HG02610 (cell line): ENCODE measurements around the gene LRMDA.

Source experiments
- ATAC-seq: cut with Tn5 transposase; IDR thresholded peaks from one replicate; pipeline ENCODE4 v1.9.1; 2021; ENCODE audit warnings: mild to moderate bottlenecking, moderate library complexity; ENCODE audit not compliant: unreplicated experiment

Gene LRMDA

DNA sequence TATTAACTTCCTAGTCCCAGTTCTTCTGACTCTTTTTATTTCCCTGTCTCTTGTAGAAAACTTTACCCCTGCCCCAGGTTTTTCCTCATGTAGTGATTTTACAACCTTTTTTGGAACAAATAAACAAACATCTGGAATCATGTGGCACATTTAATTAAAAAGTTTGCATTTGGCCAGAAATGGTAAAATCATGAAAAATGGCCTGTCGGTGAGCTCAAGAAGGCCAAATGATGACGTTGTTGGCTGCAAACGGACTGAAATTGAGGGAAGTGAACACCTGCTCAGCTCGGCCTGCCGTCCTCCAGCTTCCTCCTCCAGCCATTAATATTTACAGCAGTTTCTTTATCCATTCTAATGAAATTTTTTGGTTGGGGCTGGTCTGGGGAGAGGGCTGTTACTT, 902.8 kb downstream of the LRMDA start:
- ATAC-seq = no peak

DNA sequence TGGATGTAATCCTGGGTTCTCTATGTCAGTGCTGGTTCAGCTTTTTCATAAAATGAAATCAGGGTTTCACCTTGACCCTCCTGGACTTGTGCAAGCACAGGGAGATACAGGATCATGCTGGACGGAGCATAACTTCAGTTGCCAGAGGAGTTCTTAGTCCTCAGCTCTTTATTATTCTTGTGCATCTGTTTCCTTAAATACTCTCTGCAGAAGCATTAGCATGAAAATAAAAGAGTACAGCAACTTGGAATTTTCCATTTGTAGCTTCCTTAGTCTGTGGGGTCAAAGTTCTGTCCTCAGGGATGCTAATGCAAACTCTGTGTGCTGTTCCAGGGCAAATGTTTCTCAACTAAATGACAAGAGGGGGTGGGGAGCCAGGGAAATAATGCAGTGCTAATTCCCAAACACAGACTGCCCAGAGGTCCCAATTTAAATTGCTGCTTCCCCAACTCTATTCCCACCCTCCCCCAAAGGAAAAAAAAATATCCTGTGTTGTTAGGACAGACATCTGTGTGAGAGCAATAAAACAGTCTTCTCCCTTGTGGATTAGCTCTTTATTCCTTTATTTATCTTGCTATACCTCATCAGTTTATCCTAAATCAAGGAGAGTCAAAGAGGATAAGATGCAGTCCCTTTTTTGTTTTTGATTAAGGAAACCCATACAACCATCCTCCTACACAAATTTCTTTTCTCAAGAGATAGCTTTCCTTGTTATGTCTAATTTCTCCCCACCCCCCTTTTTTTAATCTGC, 905.0 kb downstream of the LRMDA start:
- ATAC-seq = no peak

GRCh38 chr10:76337641-76338040, 906.2 kb downstream of the LRMDA start:
- ATAC-seq = no peak

GRCh38 chr10:76338187-76338586, 906.8 kb downstream of the LRMDA start:
- ATAC-seq = no peak

DNA sequence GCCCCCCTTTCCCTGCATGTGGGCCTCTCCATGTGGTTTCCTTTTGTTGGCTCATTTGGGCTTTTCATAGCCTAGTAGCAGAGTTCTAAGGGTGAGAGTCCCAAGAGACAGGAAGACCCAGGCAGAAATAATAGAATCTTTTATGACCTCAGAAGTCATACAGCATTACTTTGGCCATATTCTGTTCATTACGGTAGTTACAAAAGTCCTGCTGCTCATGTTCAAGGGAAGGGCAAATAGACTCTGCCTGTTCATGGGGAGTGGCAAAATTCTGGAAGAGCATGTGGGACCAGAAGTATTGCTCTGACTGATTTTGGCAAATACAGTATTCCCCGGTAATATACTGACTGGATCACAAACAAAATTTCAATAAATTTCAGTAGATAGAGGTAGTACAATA, 910.3 kb downstream of the LRMDA start:
- no peak for ATAC-seq

DNA sequence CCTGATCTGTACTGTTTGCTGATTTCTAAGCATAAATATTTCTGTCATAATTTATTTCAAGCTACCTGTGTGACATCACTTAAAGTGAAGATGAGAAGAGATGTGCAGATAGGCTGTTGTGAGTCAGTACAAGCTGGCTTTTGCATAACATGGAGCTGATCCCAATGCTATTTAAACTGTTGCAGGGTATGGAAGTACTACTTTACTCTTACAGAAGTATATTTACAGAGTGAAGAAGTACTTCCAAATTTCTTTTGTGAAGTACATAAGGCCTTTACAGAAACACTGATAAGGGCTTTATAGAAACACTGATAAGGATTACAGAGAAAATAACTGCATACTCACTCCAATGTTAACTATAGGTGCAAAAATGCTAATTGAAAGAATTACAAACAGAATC, 911.6 kb downstream of the LRMDA start:
- ATAC-seq = no peak

DNA sequence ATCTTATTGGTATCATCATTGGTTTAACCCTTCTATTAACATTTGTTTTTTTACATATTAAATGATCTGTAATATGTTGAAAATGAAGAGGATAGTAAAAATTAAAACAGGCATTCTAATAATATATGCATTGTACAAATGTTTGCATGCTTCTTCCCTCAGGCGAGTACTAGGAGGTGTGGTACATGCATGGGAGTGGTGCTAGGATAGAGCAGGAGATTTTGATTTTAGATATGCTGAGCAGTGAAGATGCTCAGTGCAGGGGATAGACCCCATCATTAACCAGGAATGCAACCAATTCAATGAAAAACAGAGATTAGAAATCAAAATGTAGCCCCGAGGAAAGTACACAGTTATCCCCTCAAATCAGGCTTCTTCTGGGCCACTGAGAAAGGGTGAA, 916.4 kb downstream of the LRMDA start:
- ATAC-seq = no peak

DNA sequence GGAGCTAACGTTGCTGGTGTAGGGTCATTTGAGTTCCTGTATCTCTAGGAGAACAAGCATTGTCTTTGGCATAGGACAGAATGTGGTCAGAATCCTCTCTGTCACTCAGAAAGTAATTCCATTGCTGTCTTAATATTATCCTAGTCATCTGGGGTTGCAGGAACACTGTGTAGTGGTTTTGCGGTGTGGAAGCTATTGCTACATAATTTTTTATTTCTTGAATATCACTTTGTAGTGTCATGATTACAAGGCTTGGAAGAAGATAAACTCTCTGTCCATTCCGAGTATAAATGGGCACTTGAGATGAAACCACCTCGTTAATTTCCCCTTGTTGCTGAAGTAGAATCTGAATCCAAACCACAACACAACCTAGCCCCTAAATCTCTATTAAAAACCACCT, 919.2 kb downstream of the LRMDA start:
- ATAC-seq = no peak

DNA sequence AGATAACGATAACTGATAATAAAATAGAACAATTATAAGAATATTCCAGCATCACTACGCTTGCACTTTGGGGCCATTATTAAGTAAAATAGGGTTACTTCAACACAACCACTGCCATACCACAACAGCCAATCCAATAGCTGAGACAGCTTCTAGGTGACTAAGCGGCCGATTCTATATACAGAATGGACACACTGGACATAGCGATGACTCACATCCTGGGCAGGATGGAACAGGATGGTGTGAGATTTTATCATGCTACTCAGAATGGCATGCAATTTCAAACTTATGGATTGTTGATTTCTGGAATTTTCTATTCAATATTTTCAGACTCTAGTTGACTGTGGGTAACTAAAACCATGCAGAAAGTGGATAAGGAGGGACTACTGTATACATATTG, 920.9 kb downstream of the LRMDA start:
- ATAC-seq = no peak

DNA sequence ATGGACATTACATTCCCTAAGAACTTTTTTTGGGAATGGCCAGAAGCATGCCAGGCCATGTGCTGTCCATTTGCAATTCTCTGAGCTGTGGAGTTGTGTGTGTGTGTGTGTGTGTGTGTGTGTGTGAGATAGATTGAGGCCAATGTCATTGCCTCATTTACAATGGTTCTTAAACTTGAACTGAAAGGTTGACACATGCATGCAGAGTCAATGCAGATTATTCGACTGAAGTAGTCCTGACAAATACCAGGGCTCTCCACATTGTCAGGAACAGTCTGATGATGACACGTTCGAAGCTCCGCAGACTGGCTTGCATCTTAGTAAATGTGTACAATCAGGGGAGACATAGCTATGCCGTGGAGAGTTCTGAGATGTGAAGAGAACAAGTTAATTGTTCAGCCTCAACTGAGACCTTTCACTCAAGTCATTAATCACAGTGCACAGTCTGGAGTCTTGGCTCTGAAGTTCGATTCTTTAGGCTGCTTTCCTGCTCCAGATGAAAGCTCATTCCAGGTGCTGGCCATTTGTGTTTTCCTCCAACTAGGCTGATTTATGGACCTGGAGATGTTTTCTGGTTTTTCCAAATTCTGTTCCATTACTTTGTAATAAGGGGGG, 921.9 kb downstream of the LRMDA start:
- no peak for ATAC-seq

GRCh38 chr10:76354212-76354738, 922.9 kb downstream of the LRMDA start:
- ATAC-seq = no peak

- ATAC-seq = no peak
Observed at GRCh38 chr10:76354921-76355320, 923.5 kb downstream of the LRMDA start.

- no peak for ATAC-seq
Observed at GRCh38 chr10:76356557-76356956, 925.1 kb downstream of the LRMDA start.

DNA sequence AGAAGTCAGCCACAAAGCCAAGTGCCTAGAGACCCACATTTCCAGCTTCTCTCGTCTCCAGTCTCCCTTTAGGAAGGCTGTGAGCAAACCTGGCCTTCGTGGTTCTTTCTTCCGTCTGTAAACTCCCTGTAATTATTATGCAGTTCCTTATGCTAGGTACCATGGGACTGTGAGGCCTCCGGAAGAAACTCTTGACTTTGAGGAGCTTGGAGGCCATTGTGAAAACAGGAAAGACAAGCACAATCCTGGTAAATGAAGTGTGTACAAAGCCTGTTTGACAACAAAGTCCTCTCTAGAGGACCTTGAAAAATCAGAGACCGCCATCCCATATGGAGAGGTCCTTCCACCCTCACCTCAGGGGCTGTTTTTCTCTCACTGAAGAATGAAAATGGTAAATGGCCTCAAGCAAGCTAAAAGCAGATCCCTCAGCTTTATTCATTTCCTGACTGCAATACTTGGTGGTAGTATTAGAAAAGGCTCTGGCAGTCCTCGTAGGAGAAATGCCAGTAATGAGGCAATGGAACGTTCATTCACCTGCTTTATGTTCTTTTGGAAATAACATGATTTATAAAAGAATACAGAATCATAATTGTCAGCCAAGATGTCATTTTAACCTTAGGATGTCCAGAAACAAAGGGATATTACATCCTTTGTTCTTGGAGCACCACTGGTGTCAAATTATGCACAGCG, 926.4 kb downstream of the LRMDA start:
- ATAC-seq = no peak

GRCh38 chr10:76358743-76359395, 927.4 kb downstream of the LRMDA start:
- no peak for ATAC-seq

DNA sequence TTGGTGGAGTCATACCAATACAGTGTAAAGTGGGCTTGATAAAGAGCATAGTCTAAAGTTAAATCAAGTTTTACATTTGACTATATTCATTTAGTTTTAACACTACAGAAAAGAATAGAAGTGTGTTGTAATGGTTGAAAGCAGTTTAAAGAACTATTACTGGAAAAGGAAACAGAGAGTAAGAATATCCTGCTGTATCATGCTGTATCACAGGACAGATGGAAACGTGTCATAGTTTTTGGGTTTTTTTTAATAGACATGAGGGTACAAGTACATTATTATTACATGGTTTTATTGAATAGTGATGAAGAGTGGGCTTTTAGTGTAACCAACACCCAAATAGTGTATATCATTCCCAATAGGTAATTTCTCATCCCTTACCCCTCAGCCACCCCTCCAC, 944.3 kb downstream of the LRMDA start:
- no peak for ATAC-seq

DNA sequence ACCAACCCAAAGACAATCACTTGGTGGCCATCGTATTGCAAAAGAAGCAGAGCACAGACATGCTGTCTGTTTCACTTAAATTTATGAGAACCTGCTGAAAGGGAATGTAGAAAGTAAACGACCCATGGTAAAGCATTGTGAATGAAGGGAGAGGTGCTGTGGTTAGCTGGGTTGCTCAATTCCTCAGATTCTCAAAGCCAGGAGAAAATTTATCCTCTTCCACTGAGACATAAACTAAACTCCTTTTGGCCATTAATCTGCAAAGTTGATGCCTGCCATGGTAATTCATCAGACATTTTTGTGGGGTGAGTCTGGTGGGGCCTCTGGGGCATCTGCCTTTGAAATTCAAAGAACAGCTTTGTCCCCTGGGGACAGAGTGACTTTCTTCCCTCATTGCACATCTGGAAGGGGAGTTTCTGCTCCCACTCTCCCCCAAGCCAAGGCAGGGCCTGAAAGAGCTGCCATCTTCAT, 951.0 kb downstream of the LRMDA start:
- ATAC-seq = no peak

DNA sequence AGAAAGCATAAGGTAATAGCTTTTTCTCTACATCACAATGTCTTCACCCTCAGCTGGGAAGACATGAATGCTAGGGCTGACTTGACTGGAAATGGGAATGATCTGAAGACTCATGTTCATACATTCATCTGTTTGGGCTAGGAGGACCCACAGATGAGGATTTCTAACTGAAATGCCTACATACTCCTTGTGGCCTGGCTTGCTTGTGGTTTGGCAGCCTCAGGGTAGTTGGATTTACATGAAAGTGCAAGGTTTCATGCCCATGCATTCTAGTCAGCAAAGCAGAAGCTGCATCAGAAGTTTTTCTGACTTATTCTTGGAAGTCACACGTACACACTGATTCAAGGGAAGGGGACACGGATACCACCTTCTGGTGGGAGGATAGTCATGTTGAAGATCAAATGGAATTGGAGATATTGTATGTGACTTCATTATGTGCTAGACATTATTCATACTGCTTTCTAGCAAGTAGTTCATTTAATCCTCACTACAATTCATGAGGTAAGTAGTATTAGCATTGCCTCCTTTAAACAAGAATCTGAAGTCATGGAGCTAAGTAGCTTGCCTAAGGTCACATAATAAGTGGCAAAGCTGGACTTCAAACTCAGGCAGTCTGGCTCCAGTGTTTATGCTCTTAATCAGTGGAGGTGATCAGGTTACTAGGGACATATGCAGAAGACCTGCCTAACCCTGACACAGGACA, 957.0 kb downstream of the LRMDA start:
- ATAC-seq = no peak

DNA sequence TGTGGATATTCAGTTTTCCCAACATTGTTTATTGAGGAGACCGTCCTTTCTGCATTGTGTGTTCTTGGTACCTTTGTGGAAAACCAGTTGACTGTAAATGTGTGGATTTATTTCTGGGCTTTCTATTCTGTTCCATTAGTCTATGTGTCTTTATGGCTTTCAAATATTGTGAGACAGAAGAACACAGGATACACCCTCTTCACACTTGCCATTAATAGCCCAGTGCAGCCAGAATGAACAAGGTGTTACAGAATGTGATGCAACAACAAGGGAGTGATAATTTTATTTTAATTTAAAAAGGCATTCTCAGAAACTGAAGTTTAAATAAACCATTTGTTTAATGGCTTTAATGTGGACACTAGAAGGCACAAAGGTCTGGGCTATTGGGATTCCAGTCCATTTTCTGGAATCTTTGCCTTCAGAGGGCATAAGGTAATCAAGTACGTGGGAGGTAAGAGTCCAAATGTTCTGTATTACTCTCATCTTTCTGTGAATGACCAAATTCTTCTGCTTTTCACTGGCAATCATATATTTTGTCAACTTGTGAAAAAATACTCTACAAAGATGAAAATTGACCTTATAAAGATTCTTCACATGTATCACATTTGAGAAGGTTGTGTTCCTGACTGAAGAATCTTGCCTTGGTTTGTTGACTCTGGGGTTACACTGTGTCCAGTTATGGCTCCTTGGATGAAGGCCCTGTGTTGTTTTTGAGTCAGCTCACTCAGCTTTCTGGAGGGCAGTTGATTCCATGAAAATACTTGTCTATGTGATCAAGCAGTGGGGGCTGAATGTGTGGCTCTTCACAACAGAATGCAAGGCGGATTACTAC, 962.7 kb downstream of the LRMDA start:
- no peak for ATAC-seq

- no peak for ATAC-seq
Observed at GRCh38 chr10:76394707-76395042, 963.3 kb downstream of the LRMDA start.
